Nephron (organoid): ENCODE results near the gene PRSS33.

Source experiments
- H3K27ac Mint-ChIP-seq, 3 experiments: 2 replicates each; pipeline ENCODE4 v1.8.0; 2020; ENCODE audit warnings: mixed read lengths in 3 of 3, mild to moderate bottlenecking in 2 of 3, moderate library complexity in 1 of 3
- H3K27me3 Mint-ChIP-seq: 2 replicates; pipeline ENCODE4 v1.8.0; 2021; ENCODE audit warnings: low read depth, mild to moderate bottlenecking, moderate library complexity, mixed read lengths
- H3K36me3 Mint-ChIP-seq: 2 replicates; pipeline ENCODE4 v1.8.0; 2020; ENCODE audit warnings: low read depth, mixed read lengths
- H3K4me1 Mint-ChIP-seq: 2 replicates; pipeline ENCODE4 v1.8.0; 2020; ENCODE audit warnings: mixed read lengths
- H3K4me3 Mint-ChIP-seq, 3 experiments: 2 replicates each; pipeline ENCODE4 v1.8.0; 2020; ENCODE audit warnings: mild to moderate bottlenecking in 3 of 3, mixed read lengths in 3 of 3, moderate library complexity in 2 of 3
- H3K9me3 Mint-ChIP-seq: 2 replicates; pipeline ENCODE4 v1.8.0; 2020; ENCODE audit warnings: mixed read lengths
- CTCF ChIP-seq, 3 experiments: fragments of 200-600 bp; sonication (generic); IDR thresholded peaks; one replicate each; pipeline ENCODE4 v1.5.0; 2021; ENCODE audit warnings: antibody characterized with exemption in 3 of 3; ENCODE audit not compliant: unreplicated experiment in 3 of 3

PRSS33 gene

DNA sequence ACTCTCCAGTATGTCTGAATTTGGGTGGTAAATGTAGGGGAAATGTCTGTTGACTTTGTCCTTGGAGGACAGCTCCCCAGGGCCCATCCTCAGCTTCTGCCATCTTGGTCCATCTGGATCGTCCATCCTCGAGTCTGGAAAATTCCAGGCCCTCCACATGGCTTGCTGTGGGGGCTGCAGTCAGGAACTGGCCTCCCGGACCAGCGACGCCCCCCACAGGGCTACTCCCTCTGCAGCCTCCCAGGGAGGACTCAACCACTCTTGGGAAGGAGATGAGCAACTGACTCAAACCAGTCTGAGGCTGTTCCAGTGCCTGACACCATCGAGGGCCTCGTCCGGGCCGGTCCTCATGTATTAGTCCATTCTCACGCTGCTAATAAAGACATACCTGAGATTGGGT, 37.3 kb upstream of the PRSS33 start:
- no peak overlapping the region for H3K4me3 Mint-ChIP-seq
- H3K27me3 Mint-ChIP-seq = peaks cover 11% of the 10 kb centered on the region
- no peak for TF ChIP-seq CTCF (IDR thresholded peaks at IDR 0.05; ENCODE audit: unreplicated experiment in 3 of 3)
- no peak overlapping the region for H3K27ac Mint-ChIP-seq
- no peaks in the 10 kb centered on the region for H3K9me3 Mint-ChIP-seq
- H3K4me1 Mint-ChIP-seq = no peaks in the 10 kb centered on the region
- H3K36me3 Mint-ChIP-seq = no peaks in the 10 kb centered on the region

- Mint-ChIP-seq H3K27ac (no peak overlapping the region), H3K27me3 (peaks cover 10% of the 10 kb centered on the region), H3K4me3 (no peak overlapping the region), H3K9me3 (no peaks in the 10 kb centered on the region), H3K36me3 (no peaks in the 10 kb centered on the region), H3K4me1 (no peaks in the 10 kb centered on the region)
- no peak for TF ChIP-seq CTCF (IDR thresholded peaks at IDR 0.05; ENCODE audit: unreplicated experiment in 3 of 3)
Measured at GRCh38 chr16:2822496-2822895, 35.1 kb upstream of the PRSS33 start.

DNA sequence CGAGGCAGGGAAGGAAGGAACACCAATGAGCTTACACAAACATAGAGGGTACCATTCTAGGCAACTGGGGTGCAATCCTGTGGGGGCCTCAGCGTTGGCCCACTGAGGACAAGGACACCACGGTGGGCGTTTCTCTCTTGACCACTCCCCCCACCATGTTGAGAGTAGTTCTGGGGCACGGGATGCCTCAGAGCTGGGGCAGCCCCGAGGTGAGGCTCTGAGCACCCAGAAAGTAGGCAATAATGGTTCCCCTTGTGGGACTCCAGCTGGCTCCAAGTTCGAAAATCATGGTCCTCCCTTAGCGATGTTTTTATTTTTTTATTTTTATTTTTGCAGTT, 34.8 kb upstream of the PRSS33 start:
- Mint-ChIP-seq H3K27me3 (peaks cover 10% of the 10 kb centered on the region), H3K4me3 (no peak overlapping the region), H3K9me3 (no peaks in the 10 kb centered on the region), H3K4me1 (no peaks in the 10 kb centered on the region), H3K27ac (no peak overlapping the region), H3K36me3 (no peaks in the 10 kb centered on the region)
- no peak for TF ChIP-seq CTCF (IDR thresholded peaks at IDR 0.05; ENCODE audit: unreplicated experiment in 3 of 3)

GRCh38 chr16:2821487-2822157, 34.3 kb upstream of the PRSS33 start:
- H3K36me3 Mint-ChIP-seq = no peaks in the 10 kb centered on the region
- no peak for TF ChIP-seq CTCF (IDR thresholded peaks at IDR 0.05; ENCODE audit: unreplicated experiment in 3 of 3)
- no peak overlapping the region for H3K27ac Mint-ChIP-seq
- no peak overlapping the region for H3K4me3 Mint-ChIP-seq
- no peaks in the 10 kb centered on the region for H3K4me1 Mint-ChIP-seq
- peaks cover 10% of the 10 kb centered on the region for H3K27me3 Mint-ChIP-seq
- no peaks in the 10 kb centered on the region for H3K9me3 Mint-ChIP-seq

DNA sequence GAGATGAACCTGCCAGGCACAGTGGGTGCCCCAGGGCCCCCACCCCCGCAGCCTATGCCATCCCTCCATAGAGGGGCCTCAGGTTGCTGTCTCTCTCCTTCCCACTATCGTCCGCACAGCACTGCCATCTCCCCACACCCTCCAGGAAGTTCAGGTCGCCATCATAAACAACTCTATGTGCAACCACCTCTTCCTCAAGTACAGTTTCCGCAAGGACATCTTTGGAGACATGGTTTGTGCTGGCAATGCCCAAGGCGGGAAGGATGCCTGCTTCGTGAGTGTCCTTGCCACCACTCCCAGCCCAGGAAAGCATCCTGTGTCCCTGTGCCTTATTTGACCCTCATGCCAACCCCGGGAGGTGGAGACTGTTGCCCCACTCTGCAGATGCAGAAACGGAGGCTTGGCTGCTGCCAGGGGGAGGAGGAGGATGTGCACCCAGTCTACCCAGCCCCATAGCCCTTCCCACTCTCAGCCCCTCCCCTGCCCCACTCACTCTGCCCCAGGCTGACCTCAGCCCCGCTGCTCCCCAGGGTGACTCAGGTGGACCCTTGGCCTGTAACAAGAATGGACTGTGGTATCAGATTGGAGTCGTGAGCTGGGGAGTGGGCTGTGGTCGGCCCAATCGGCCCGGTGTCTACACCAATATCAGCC, 33.6 kb upstream of the PRSS33 start:
- TF ChIP-seq CTCF (IDR thresholded peaks at IDR 0.05; ENCODE audit: unreplicated experiment in 3 of 3) = no peak
- H3K27me3 Mint-ChIP-seq = peaks cover 6% of the 10 kb centered on the region
- H3K27ac Mint-ChIP-seq = no peak overlapping the region
- no peaks in the 10 kb centered on the region for H3K9me3 Mint-ChIP-seq
- H3K4me1 Mint-ChIP-seq = no peaks in the 10 kb centered on the region
- no peak overlapping the region for H3K4me3 Mint-ChIP-seq
- H3K36me3 Mint-ChIP-seq = no peaks in the 10 kb centered on the region
